ENCODE data around the gene MXD4. TPM values are rescaled to one million over a fixed set of nuclear protein-coding genes. Genes with fewer than 3 reads are reported as not detected.

The MXD4 gene
- total and polyA plus RNA-seq, 2 donors (not counting 1 experiment from before 2014, with no cell fraction given), result 22.1 to 42.1 TPM

DNA sequence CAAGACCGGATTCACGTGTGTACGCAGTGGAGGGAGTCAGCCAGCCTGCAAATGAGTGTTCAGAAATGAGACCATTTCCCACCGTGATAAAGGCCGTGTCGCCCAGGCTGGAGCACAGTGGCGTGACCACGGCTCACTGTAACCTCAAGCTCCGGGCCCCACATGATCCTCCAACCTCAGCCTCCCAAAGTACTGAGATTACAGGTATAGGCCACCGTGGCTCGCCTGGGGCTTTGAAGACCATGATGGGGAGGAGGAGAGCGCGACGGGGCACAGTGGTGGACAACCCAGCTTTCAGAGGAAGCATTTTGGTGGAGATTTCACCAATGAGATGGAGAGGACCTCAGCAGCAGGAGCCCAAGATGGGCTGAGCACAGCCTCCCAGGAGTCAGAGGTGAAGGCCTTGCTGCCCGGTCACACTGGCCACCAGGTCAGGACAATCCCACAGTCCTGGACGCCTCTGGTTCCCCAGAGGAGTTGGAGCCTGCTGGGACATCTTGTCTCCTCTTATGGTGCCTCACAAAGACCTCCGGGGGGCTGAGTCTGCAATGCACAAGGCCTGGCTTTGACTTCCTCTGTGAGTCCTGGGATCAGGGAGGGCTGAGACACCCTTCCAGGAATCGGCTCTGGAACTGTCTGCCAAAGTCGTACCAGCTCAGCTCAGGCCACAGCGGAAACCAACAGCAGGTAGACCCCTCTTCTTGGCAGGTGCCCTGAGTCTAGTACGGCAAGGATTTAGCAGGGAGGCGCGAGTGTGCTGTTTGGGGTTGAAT is 22.4 kb upstream of the MXD4 start:
- H3K4me2 ChIP-seq (ENCODE audit: extremely low read depth, insufficient read depth, low read length), result no peak overlapping the region
- H3K27ac ChIP-seq (ENCODE audit: insufficient read depth, low read length), result no peak overlapping the region
- H3K4me3 ChIP-seq (replicated peaks in 1 of 4; ENCODE audit: control extremely low read depth in 1 of 4, insufficient read depth in 1 of 4, low read depth in 3 of 4, low read length in 4 of 4), result no peak overlapping the region
- no peak for DNase-seq (ENCODE audit: low read depth in 2 of 2)
- peaks cover 7% of the 10 kb centered on the region for H3K4me1 ChIP-seq (ENCODE audit: control insufficient read depth, extremely low read depth, insufficient read depth, low read length)
- H3K9ac ChIP-seq (ENCODE audit: insufficient read depth, low read length), result no peak overlapping the region
- no peaks in the 10 kb centered on the region for H3K36me3 ChIP-seq (ENCODE audit: control insufficient read depth, insufficient read depth, low read length)
- H3K9me3 ChIP-seq (ENCODE audit: control insufficient read depth, insufficient read depth, low read depth, low read length), result no peaks in the 10 kb centered on the region
- TF ChIP-seq, protein P1, sequence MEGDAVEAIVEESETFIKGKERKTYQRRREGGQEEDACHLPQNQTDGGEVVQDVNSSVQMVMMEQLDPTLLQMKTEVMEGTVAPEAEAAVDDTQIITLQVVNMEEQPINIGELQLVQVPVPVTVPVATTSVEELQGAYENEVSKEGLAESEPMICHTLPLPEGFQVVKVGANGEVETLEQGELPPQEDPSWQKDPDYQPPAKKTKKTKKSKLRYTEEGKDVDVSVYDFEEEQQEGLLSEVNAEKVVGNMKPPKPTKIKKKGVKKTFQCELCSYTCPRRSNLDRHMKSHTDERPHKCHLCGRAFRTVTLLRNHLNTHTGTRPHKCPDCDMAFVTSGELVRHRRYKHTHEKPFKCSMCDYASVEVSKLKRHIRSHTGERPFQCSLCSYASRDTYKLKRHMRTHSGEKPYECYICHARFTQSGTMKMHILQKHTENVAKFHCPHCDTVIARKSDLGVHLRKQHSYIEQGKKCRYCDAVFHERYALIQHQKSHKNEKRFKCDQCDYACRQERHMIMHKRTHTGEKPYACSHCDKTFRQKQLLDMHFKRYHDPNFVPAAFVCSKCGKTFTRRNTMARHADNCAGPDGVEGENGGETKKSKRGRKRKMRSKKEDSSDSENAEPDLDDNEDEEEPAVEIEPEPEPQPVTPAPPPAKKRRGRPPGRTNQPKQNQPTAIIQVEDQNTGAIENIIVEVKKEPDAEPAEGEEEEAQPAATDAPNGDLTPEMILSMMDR (conservative IDR thresholded peaks at IDR 0.05 in 1 of 2, IDR thresholded peaks at IDR 0.05 in 1 of 2; ENCODE audit: low read depth in 1 of 2, low read length in 2 of 2), result no peak
- no peak for TF ChIP-seq EZH2 (IDR thresholded peaks at IDR 0.05; ENCODE audit: low read length, missing control alignments)
- H3K79me2 ChIP-seq (ENCODE audit: control insufficient read depth, insufficient read depth, low read length), result no peaks in the 10 kb centered on the region
- no peaks in the 10 kb centered on the region for H4K20me1 ChIP-seq (ENCODE audit: control insufficient read depth, extremely low read depth, insufficient read depth, low read length)
- H2AFZ ChIP-seq (ENCODE audit: low read length), result no peak overlapping the region
- no peaks in the 10 kb centered on the region for H3K27me3 ChIP-seq (ENCODE audit: control insufficient read depth, insufficient read depth, low read length)

DNA sequence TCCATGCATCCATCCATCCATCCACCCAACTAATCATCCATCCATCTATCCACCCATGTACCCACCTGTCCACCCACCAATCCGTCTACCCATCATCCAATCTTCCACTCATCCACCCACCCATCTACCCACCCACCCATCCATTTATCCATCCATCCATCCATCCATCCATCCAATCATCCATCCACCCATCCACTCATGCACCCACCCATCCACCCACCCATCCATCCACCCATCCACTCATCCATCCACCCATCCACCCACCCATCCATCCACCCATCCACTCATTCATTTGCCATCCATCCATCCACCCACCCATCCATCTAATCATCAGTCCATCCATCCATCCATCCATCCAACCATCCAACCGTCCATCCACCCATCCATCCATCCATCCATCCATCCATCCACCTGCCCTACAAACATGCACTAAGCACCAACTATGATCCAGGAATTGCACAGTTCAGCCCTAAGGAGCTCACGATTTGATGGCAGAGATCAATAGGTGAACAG is 21.3 kb upstream of the MXD4 start:
- Histone ChIP-seq H2AFZ (ENCODE audit: low read length) (no peak overlapping the region), H3K9ac (ENCODE audit: insufficient read depth, low read length) (no peak overlapping the region), H4K20me1 (ENCODE audit: control insufficient read depth, extremely low read depth, insufficient read depth, low read length) (no peaks in the 10 kb centered on the region), H3K4me3 (replicated peaks in 1 of 4; ENCODE audit: control extremely low read depth in 1 of 4, insufficient read depth in 1 of 4, low read depth in 3 of 4, low read length in 4 of 4) (no peak overlapping the region), H3K36me3 (ENCODE audit: control insufficient read depth, insufficient read depth, low read length) (no peaks in the 10 kb centered on the region), H3K9me3 (ENCODE audit: control insufficient read depth, insufficient read depth, low read depth, low read length) (no peaks in the 10 kb centered on the region), H3K4me2 (ENCODE audit: extremely low read depth, insufficient read depth, low read length) (no peak overlapping the region), H3K27ac (ENCODE audit: insufficient read depth, low read length) (no peak overlapping the region), H3K79me2 (ENCODE audit: control insufficient read depth, insufficient read depth, low read length) (no peaks in the 10 kb centered on the region), H3K27me3 (ENCODE audit: control insufficient read depth, insufficient read depth, low read length) (no peaks in the 10 kb centered on the region), H3K4me1 (ENCODE audit: control insufficient read depth, extremely low read depth, insufficient read depth, low read length) (peaks cover 7% of the 10 kb centered on the region)
- TF ChIP-seq, protein P1 (conservative IDR thresholded peaks at IDR 0.05 in 1 of 2, IDR thresholded peaks at IDR 0.05 in 1 of 2; ENCODE audit: low read depth in 1 of 2, low read length in 2 of 2), result no peak
- TF ChIP-seq EZH2 (IDR thresholded peaks at IDR 0.05; ENCODE audit: low read length, missing control alignments), result no peak
- DNase-seq (ENCODE audit: low read depth in 2 of 2), result no peak

DNA sequence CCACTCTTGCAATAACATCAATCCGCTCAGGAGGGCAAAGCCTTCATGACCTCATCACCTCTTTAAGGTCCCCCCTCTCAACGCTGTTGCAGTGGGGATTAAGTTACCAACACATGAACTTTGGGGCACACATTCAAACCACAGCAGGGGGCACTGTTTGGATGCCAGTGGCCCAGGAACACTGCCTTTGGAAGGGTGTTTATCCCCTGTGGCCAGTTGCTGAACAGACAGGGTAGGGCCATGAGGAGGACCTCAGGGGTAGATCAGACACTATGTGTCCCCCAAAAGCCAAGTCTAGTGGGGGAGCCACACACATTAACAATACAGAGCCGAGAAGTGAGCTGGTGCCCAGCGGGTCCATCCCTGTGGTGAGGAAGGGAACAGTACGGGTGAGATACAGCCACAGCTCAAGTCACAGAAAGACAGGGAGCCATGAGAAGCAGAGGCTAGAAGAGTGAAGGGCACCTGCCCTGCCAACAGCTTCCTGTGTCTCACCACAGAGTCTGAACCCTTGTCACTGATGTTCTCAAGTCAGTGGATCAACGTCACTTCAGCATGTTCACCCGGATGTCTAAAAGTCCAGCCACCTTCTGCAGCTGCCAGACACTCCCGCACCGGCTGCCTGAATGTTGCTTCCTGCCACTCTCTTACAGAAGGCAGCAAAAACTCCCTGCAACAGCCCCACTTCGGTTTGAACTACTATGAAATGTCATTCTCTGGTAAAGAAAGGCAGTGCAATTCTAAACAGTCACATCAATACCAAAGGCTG is 19.9 kb upstream of the MXD4 start:
- Histone ChIP-seq H2AFZ (ENCODE audit: low read length) (no peak overlapping the region), H3K4me3 (replicated peaks in 1 of 4; ENCODE audit: control extremely low read depth in 1 of 4, insufficient read depth in 1 of 4, low read depth in 3 of 4, low read length in 4 of 4) (no peak overlapping the region), H3K27ac (ENCODE audit: insufficient read depth, low read length) (no peak overlapping the region), H3K27me3 (ENCODE audit: control insufficient read depth, insufficient read depth, low read length) (no peaks in the 10 kb centered on the region), H3K4me1 (ENCODE audit: control insufficient read depth, extremely low read depth, insufficient read depth, low read length) (peaks cover 7% of the 10 kb centered on the region), H4K20me1 (ENCODE audit: control insufficient read depth, extremely low read depth, insufficient read depth, low read length) (no peaks in the 10 kb centered on the region), H3K4me2 (ENCODE audit: extremely low read depth, insufficient read depth, low read length) (no peak overlapping the region), H3K9ac (ENCODE audit: insufficient read depth, low read length) (no peak overlapping the region), H3K36me3 (ENCODE audit: control insufficient read depth, insufficient read depth, low read length) (no peaks in the 10 kb centered on the region), H3K9me3 (ENCODE audit: control insufficient read depth, insufficient read depth, low read depth, low read length) (no peaks in the 10 kb centered on the region), H3K79me2 (ENCODE audit: control insufficient read depth, insufficient read depth, low read length) (no peaks in the 10 kb centered on the region)
- no peak for TF ChIP-seq EZH2 (IDR thresholded peaks at IDR 0.05; ENCODE audit: low read length, missing control alignments)
- TF ChIP-seq, protein P1 (conservative IDR thresholded peaks at IDR 0.05 in 1 of 2, IDR thresholded peaks at IDR 0.05 in 1 of 2; ENCODE audit: low read depth in 1 of 2, low read length in 2 of 2), result peak in 1 of 2 donors; percentile 28
- DNase-seq (ENCODE audit: low read depth in 2 of 2), result no peak

All from fibroblast of lung (primary cell).